HepG2 (cell line): ENCODE results near the gene MTHFD1L. TPM values are rescaled to one million over a fixed set of nuclear protein-coding genes. Genes with fewer than 3 reads are reported as not detected.
A peak's percentile ranks its signal among the peaks of the same experiment; 100 is the strongest.

ENCODE experiments used
- ATAC-seq: fragments of 200-7000 bp; cut with Tn5 transposase; 3 replicates; pipeline ENCODE4 v1.9.1; 2020; ENCODE audit warnings: mild to moderate bottlenecking, moderate library complexity
- BruUV-seq: library from RNA; stranded (reverse); fragments of 400-500 nt; replicated peaks from 2 replicates; lab custom pipeline; 2021; lab: Mats Ljungman, UMichigan
- CTCF ChIA-PET: fragments of 300-600 bp; formaldehyde crosslinking; extraction: SDS; loops from one replicate; lab custom pipeline; 2021; ENCODE audit warnings: low total read pairs, inconsistent platforms, low intra/inter-chr PET ratio; lab: Yijun Ruan, JAX
- POLR2A ChIA-PET: fragments of 350-600 bp; sonication (Branson Sonifier 250); formaldehyde crosslinking; loops from one replicate; lab custom pipeline; 2020; ENCODE audit warnings: antibody characterized with exemption, inconsistent platforms; lab: Yijun Ruan, JAX
- DNase-seq: peaks from one replicate; pipeline ENCODE4 v3.0.0-alpha.2; 2015; ENCODE audit warnings: low spot score
- FAIRE-seq: peaks from 3 replicates; lab custom pipeline; 2011; peaks lifted over from hg19 to GRCh38; lab: Jason Lieb, UNC
- H2AFZ ChIP-seq: one replicate; pipeline ENCODE4 v1.6.1; 2011; ENCODE audit warnings: low read length, inconsistent platforms
- H3K27ac ChIP-seq: fragments of 300-600 bp; 3 replicates; pipeline ENCODE4 v1.8.0; 2011; ENCODE audit warnings: mixed run types, mild to moderate bottlenecking, mixed read lengths, low read length, inconsistent platforms; ENCODE audit not compliant: insufficient read depth; ENCODE audit errors: extremely low read length
- H3K27me3 ChIP-seq, 2 experiments: fragments of 200-600 bp in 1 of 2; 2 replicates in 1 of 2; 3 replicates in 1 of 2; pipeline versions ENCODE4 v1.6.0 to v1.8.0; 2011; ENCODE audit warnings: low read length in 2 of 2, mild to moderate bottlenecking in 2 of 2, moderate library complexity in 2 of 2, inconsistent platforms in 1 of 2; ENCODE audit not compliant: insufficient read depth in 2 of 2, control insufficient read depth in 1 of 2
- H3K36me3 ChIP-seq, 2 experiments: fragments of 200-600 bp in 1 of 2; replicated peaks in 1 of 2; 2 replicates in 1 of 2; 3 replicates in 1 of 2; pipeline versions ENCODE4 v1.5.1 to v1.8.0; 2011; ENCODE audit warnings: low read length in 2 of 2, inconsistent platforms in 1 of 2; ENCODE audit not compliant: insufficient read depth in 2 of 2, control insufficient read depth in 1 of 2
- H3K4me1 ChIP-seq: 2 replicates; pipeline ENCODE4 v1.5.1; 2012; ENCODE audit warnings: low read length, inconsistent platforms; ENCODE audit not compliant: insufficient read depth
- H3K4me2 ChIP-seq: 2 replicates; pipeline ENCODE4 v1.6.0; 2011; ENCODE audit warnings: low read depth, low read length, inconsistent platforms
- H3K4me3 ChIP-seq, 3 experiments: fragments of 200-600 bp in 1 of 3; sonication (generic), shearing (Covaris generic) in 1 of 3; replicated peaks in 1 of 3; 2 replicates each; pipeline ENCODE4 v1.5.1; 2011 to 2016; ENCODE audit warnings: low read length in 3 of 3, inconsistent platforms in 2 of 3, low read depth in 2 of 3, mild to moderate bottlenecking in 2 of 3, control low read depth in 1 of 3, mixed read lengths in 1 of 3; ENCODE audit not compliant: insufficient read depth in 1 of 3
- H3K79me2 ChIP-seq: one replicate; pipeline ENCODE4 v1.6.1; 2011; ENCODE audit warnings: low read length, inconsistent platforms; ENCODE audit not compliant: insufficient read depth
- H3K9ac ChIP-seq: 2 replicates; pipeline ENCODE4 v1.6.0; 2011; ENCODE audit warnings: mild to moderate bottlenecking, low read depth, low read length, inconsistent platforms; ENCODE audit not compliant: insufficient read depth
- H3K9me3 ChIP-seq: 2 replicates; pipeline ENCODE4 v1.5.1; 2012; ENCODE audit warnings: mild to moderate bottlenecking, low read length
- H4K20me1 ChIP-seq: 2 replicates; pipeline ENCODE4 v1.6.0; 2011; ENCODE audit warnings: inconsistent platforms, mild to moderate bottlenecking, low read length, moderate library complexity; ENCODE audit not compliant: insufficient read depth
- BCLAF1 ChIP-seq: fragments of 450-650 bp; IDR thresholded peaks from 2 replicates; pipeline ENCODE4 v1.6.1; 2017; ENCODE audit warnings: mild to moderate bottlenecking
- CHD2 ChIP-seq: IDR thresholded peaks from 2 replicates; pipeline ENCODE4 v1.6.1; 2011; ENCODE audit warnings: low read depth, low read length, improper control_type of control experiment
- KAT8 ChIP-seq: IDR thresholded peaks from 2 replicates; pipeline ENCODE4 v1.6.1; 2016; ENCODE audit warnings: missing genetic modification reagents, missing compliant biosample characterization
- KDM3A ChIP-seq: IDR thresholded peaks from 2 replicates; pipeline ENCODE4 v1.6.1; 2018; ENCODE audit warnings: low read depth, missing compliant biosample characterization
- KLF13 ChIP-seq: sonication (generic); formaldehyde crosslinking; IDR thresholded peaks from 2 replicates; pipeline ENCODE4 v1.4.0; 2020; ENCODE audit warnings: mild to moderate bottlenecking, missing genetic modification reagents
- NCOA5 ChIP-seq: sonication (generic); formaldehyde crosslinking; IDR thresholded peaks from 2 replicates; pipeline ENCODE4 v1.4.0; 2020; ENCODE audit warnings: missing genetic modification reagents
- RXRB ChIP-seq: IDR thresholded peaks from 2 replicates; pipeline ENCODE4 v1.6.1; 2016; ENCODE audit warnings: borderline replicate concordance, missing genetic modification reagents, missing compliant biosample characterization
- SP4 ChIP-seq: sonication (generic); formaldehyde crosslinking; IDR thresholded peaks from 2 replicates; pipeline ENCODE4 v1.8.1; 2023; ENCODE audit warnings: mild to moderate bottlenecking, missing genetic modification reagents
- TP53 ChIP-seq: sonication (generic); formaldehyde crosslinking; conservative IDR thresholded peaks from 2 replicates; pipeline ENCODE4 v1.4.0; 2020; ENCODE audit warnings: missing genetic modification reagents
- ZNF34 ChIP-seq: sonication (generic); formaldehyde crosslinking; IDR thresholded peaks from 2 replicates; pipeline ENCODE4 v1.4.0; 2020; ENCODE audit warnings: mild to moderate bottlenecking, missing genetic modification reagents, borderline replicate concordance
- ZNF446 ChIP-seq: sonication (generic); formaldehyde crosslinking; IDR thresholded peaks from 2 replicates; pipeline ENCODE4 v1.5.0; 2020; ENCODE audit warnings: mild to moderate bottlenecking, missing genetic modification reagents
- ZNF510 ChIP-seq: sonication (generic); formaldehyde crosslinking; IDR thresholded peaks from 2 replicates; pipeline ENCODE4 v1.4.0; 2020; ENCODE audit warnings: low read depth, mild to moderate bottlenecking, missing genetic modification reagents
- ZNF674 ChIP-seq: sonication (generic); formaldehyde crosslinking; IDR thresholded peaks from 2 replicates; pipeline ENCODE4 v1.5.0; 2020; ENCODE audit warnings: low read depth, mild to moderate bottlenecking, missing genetic modification reagents
- ZNF737 ChIP-seq: sonication (generic); formaldehyde crosslinking; IDR thresholded peaks from 2 replicates; pipeline ENCODE4 v1.5.0; 2020; ENCODE audit warnings: missing genetic modification reagents, mild to moderate bottlenecking, borderline replicate concordance
- WGBS: methylation state at CpG from one replicate; pipeline ENCODE4 v1.1.6; 2017; ENCODE audit warnings: low lambda C conversion rate; 5-methylcytosine and 5-hydroxymethylcytosine counted together
- in situ Hi-C: cut with HindIII; loops from 2 replicates; pipeline ENCODE4 v1.10.0; 2017; ENCODE audit warnings: low pct_unique_long_range_greater_than_20kb; ENCODE audit not compliant: extremely low pct_ligation_motif_present
- intact Hi-C: fragments of 100-400 bp; cut with micrococcal nuclease; formaldehyde crosslinking; loops from one replicate; pipeline ENCODE4 v1.10.0; 2022; ENCODE audit not compliant: unreplicated experiment
- polyA plus RNA-seq, 8 experiments: library from polyadenylated mRNA; depleted of rRNA in 3 of 8; stranded (reverse) in 7 of 8; unstranded in 1 of 8; fragments of >200 nt; fragmentation: Illumina TruSeq in 4 of 8; extraction: Trizol in 4 of 8; gene quantifications; 2 replicates each; pipeline versions ENCODE4 v1.2.1 to v1.2.3, GENCODE V29; 2011 to 2016; ENCODE audit warnings: low read depth in 4 of 8, missing spikeins in 1 of 8, mixed read lengths in 1 of 8; ENCODE audit not compliant: insufficient read depth in 1 of 8
- total RNA-seq, 5 experiments: library from RNA; depleted of rRNA; stranded (reverse); fragments of >200 nt; fragmentation: Illumina TruSeq; extraction: Trizol; gene quantifications; 2 replicates each; pipeline ENCODE4 v1.2.3, GENCODE V29; 2016; ENCODE audit warnings: low read depth in 1 of 5
- TF ChIP-seq, protein P1 (sequence below): sonication (generic); formaldehyde crosslinking; conservative IDR thresholded peaks from 2 replicates; pipeline ENCODE4 v1.8.1; 2023; ENCODE audit warnings: missing genetic modification reagents

Gene MTHFD1L
- total and polyA plus RNA-seq, 2 of the 13 experiments (the other 11 are each of a cell fraction or from before 2014, with no cell fraction given): 24.0 to 39.6 TPM

GRCh38 chr6:150991487-150991886 is 126.0 kb downstream of the MTHFD1L start:
- Histone ChIP-seq H3K9ac (no peak overlapping the region), H3K4me3 (no peak overlapping the region), H3K4me2 (no peak overlapping the region), H3K36me3 (peaks cover 7 to 21% of the 10 kb centered on the region in 2 experiments), H3K79me2 (no peaks in the 10 kb centered on the region), H3K27ac (no peak overlapping the region), H2AFZ (no peak overlapping the region), H3K4me1 (no peaks in the 10 kb centered on the region), H3K27me3 (no peaks in the 10 kb centered on the region), H3K9me3 (no peaks in the 10 kb centered on the region), H4K20me1 (no peaks in the 10 kb centered on the region)
- 62% methylated on average over 3 of the region's 3 CpGs for WGBS
- BruUV-seq: TSS peak; percentile 7
- intact Hi-C loops (no loop called here), in situ Hi-C loops (no loop called here)
- no peak for TF ChIP-seq SP4 (CRISPR knock-in tag)
- TF ChIP-seq KDM3A: no peak
- TF ChIP-seq RXRB: no peak
- no peak for TF ChIP-seq ZNF510 (CRISPR knock-in tag)
- TF ChIP-seq BCLAF1: no peak
- TF ChIP-seq KLF13 (CRISPR knock-in tag): no peak
- no peak for TF ChIP-seq ZNF34 (CRISPR knock-in tag)
- TF ChIP-seq ZNF446 (CRISPR knock-in tag): no peak
- no peak for TF ChIP-seq KAT8 (CRISPR knock-in tag)
- TF ChIP-seq, protein P1, sequence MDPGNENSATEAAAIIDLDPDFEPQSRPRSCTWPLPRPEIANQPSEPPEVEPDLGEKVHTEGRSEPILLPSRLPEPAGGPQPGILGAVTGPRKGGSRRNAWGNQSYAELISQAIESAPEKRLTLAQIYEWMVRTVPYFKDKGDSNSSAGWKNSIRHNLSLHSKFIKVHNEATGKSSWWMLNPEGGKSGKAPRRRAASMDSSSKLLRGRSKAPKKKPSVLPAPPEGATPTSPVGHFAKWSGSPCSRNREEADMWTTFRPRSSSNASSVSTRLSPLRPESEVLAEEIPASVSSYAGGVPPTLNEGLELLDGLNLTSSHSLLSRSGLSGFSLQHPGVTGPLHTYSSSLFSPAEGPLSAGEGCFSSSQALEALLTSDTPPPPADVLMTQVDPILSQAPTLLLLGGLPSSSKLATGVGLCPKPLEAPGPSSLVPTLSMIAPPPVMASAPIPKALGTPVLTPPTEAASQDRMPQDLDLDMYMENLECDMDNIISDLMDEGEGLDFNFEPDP (CRISPR knock-in tag): no peak
- no peak for TF ChIP-seq ZNF737 (CRISPR knock-in tag)
- no peak for TF ChIP-seq ZNF674
- TF ChIP-seq CHD2: no peak
- no peak for TF ChIP-seq NCOA5 (CRISPR knock-in tag)
- no peak for TF ChIP-seq TP53 (CRISPR knock-in tag)
- POLR2A ChIA-PET: no interaction called here
- no peak for DNase-seq
- ATAC-seq: no peak
- CTCF ChIA-PET: no interaction called here
- FAIRE-seq: no peak
